Activated T-helper 17 cell treated with anti-CD3 and anti-CD28 coated beads, Interleukin-2, amount 50 U/mL, for 72 hours (primary cell): ENCODE data around the gene ADAMTS2. TPM values are rescaled to one million over a fixed set of nuclear protein-coding genes. Genes with fewer than 3 reads are reported as not detected.

Experiments used
- ATAC-seq: fragments of 150-1000 bp; cut with Tn5 transposase; replicated peaks from 2 replicates; pipeline ENCODE4 v1.10.0; 2021; ENCODE audit warnings: mild to moderate bottlenecking, moderate library complexity
- H3K27ac Mint-ChIP-seq: one replicate; pipeline ENCODE4 v1.8.0; 2022; ENCODE audit warnings: mixed read lengths
- H3K27me3 Mint-ChIP-seq: one replicate; pipeline ENCODE4 v1.8.0; 2022; ENCODE audit warnings: mixed read lengths
- H3K36me3 Mint-ChIP-seq: one replicate; pipeline ENCODE4 v1.8.0; 2022; ENCODE audit warnings: low read depth, mild to moderate bottlenecking, mixed read lengths
- H3K4me1 Mint-ChIP-seq: one replicate; pipeline ENCODE4 v1.8.0; 2022; ENCODE audit warnings: mixed read lengths
- H3K4me3 Mint-ChIP-seq: one replicate; pipeline ENCODE4 v1.8.0; 2022; ENCODE audit warnings: mild to moderate bottlenecking, mixed read lengths
- H3K9me3 Mint-ChIP-seq: one replicate; pipeline ENCODE4 v1.8.0; 2022; ENCODE audit warnings: mixed read lengths
- total RNA-seq, 2 donors: library from RNA; stranded (reverse); gene quantifications; one replicate each; pipeline ENCODE4 v1.2.3, GENCODE V29; 2022

Gene ADAMTS2
- total RNA-seq, 2 donors from 2014 or later: not detected

GRCh38 chr5:179317411-179318220, 27.6 kb downstream of the ADAMTS2 start:
- ATAC-seq: no peak
- Mint-ChIP-seq H3K36me3 (no peaks in the 10 kb centered on the region), H3K27ac (no peak overlapping the region), H3K27me3 (peaks cover 12% of the 10 kb centered on the region), H3K9me3 (no peaks in the 10 kb centered on the region), H3K4me1 (no peaks in the 10 kb centered on the region), H3K4me3 (no peak overlapping the region)

- no peak overlapping the region for H3K27ac Mint-ChIP-seq
Observed at GRCh38 chr5:179316982-179317381, 28.3 kb downstream of the ADAMTS2 start.

GRCh38 chr5:179316111-179316551, 29.1 kb downstream of the ADAMTS2 start:
- peaks cover 7% of the 10 kb centered on the region for H3K27me3 Mint-ChIP-seq
- no peaks in the 10 kb centered on the region for H3K36me3 Mint-ChIP-seq
- peak overlapping the region; percentile 58 for H3K27ac Mint-ChIP-seq

More at GRCh38 chr5:179316982-179317381, 28.3 kb downstream of the ADAMTS2 start:
- H3K4me3 Mint-ChIP-seq: no peak overlapping the region
- H3K36me3 Mint-ChIP-seq: no peaks in the 10 kb centered on the region
- no peak for ATAC-seq
- H3K9me3 Mint-ChIP-seq: no peaks in the 10 kb centered on the region
- H3K4me1 Mint-ChIP-seq: no peaks in the 10 kb centered on the region
- peaks cover 11% of the 10 kb centered on the region for H3K27me3 Mint-ChIP-seq

GRCh38 chr5:179315356-179315890, 29.8 kb downstream of the ADAMTS2 start:
- H3K4me1 Mint-ChIP-seq: no peaks in the 10 kb centered on the region
- H3K9me3 Mint-ChIP-seq: no peaks in the 10 kb centered on the region
- no peak overlapping the region for H3K4me3 Mint-ChIP-seq
- no peak for ATAC-seq
- no peaks in the 10 kb centered on the region for H3K36me3 Mint-ChIP-seq
- peaks cover 7% of the 10 kb centered on the region for H3K27me3 Mint-ChIP-seq
- H3K27ac Mint-ChIP-seq: peak overlapping the region; percentile 58

More at GRCh38 chr5:179316111-179316551, 29.1 kb downstream of the ADAMTS2 start:
- H3K4me1 Mint-ChIP-seq: no peaks in the 10 kb centered on the region
- no peaks in the 10 kb centered on the region for H3K9me3 Mint-ChIP-seq
- H3K4me3 Mint-ChIP-seq: no peak overlapping the region
- ATAC-seq: no peak

GRCh38 chr5:179314606-179315355, 30.5 kb downstream of the ADAMTS2 start:
- Mint-ChIP-seq H3K4me3 (no peak overlapping the region), H3K27ac (no peak overlapping the region), H3K27me3 (peaks cover 7% of the 10 kb centered on the region), H3K36me3 (no peaks in the 10 kb centered on the region), H3K4me1 (no peaks in the 10 kb centered on the region), H3K9me3 (no peaks in the 10 kb centered on the region)
- ATAC-seq: no peak

GRCh38 chr5:179313849-179314521, 31.3 kb downstream of the ADAMTS2 start:
- H3K36me3 Mint-ChIP-seq: no peaks in the 10 kb centered on the region
- H3K27me3 Mint-ChIP-seq: peaks cover 7% of the 10 kb centered on the region
- H3K9me3 Mint-ChIP-seq: no peaks in the 10 kb centered on the region
- no peak overlapping the region for H3K4me3 Mint-ChIP-seq
- no peak overlapping the region for H3K27ac Mint-ChIP-seq
- H3K4me1 Mint-ChIP-seq: no peaks in the 10 kb centered on the region
- ATAC-seq: no peak

- H3K27ac Mint-ChIP-seq: no peak overlapping the region
- no peak overlapping the region for H3K4me3 Mint-ChIP-seq
- H3K4me1 Mint-ChIP-seq: no peaks in the 10 kb centered on the region
- no peak for ATAC-seq
- H3K27me3 Mint-ChIP-seq: peaks cover 7% of the 10 kb centered on the region
- no peaks in the 10 kb centered on the region for H3K9me3 Mint-ChIP-seq
- no peaks in the 10 kb centered on the region for H3K36me3 Mint-ChIP-seq
Observed at GRCh38 chr5:179312557-179313235, 32.6 kb downstream of the ADAMTS2 start.

- H3K27ac Mint-ChIP-seq: no peak overlapping the region
- H3K36me3 Mint-ChIP-seq: no peaks in the 10 kb centered on the region
- H3K27me3 Mint-ChIP-seq: peaks cover 7% of the 10 kb centered on the region
- no peak for ATAC-seq
- no peak overlapping the region for H3K4me3 Mint-ChIP-seq
- no peaks in the 10 kb centered on the region for H3K4me1 Mint-ChIP-seq
- H3K9me3 Mint-ChIP-seq: no peaks in the 10 kb centered on the region
Observed at GRCh38 chr5:179311581-179311980, 33.7 kb downstream of the ADAMTS2 start.

- Mint-ChIP-seq H3K4me1 (no peaks in the 10 kb centered on the region), H3K4me3 (no peak overlapping the region), H3K27me3 (peaks cover 7% of the 10 kb centered on the region), H3K9me3 (no peaks in the 10 kb centered on the region), H3K27ac (no peak overlapping the region), H3K36me3 (no peaks in the 10 kb centered on the region)
- no peak for ATAC-seq
Observed at GRCh38 chr5:179311091-179311470, 34.2 kb downstream of the ADAMTS2 start.

GRCh38 chr5:179310439-179311090, 34.7 kb downstream of the ADAMTS2 start:
- Mint-ChIP-seq H3K27ac (no peak overlapping the region), H3K36me3 (no peaks in the 10 kb centered on the region), H3K27me3 (peaks cover 1% of the 10 kb centered on the region), H3K4me3 (no peak overlapping the region), H3K4me1 (no peaks in the 10 kb centered on the region), H3K9me3 (no peaks in the 10 kb centered on the region)
- ATAC-seq: no peak

GRCh38 chr5:179309751-179310320, 35.4 kb downstream of the ADAMTS2 start:
- Mint-ChIP-seq H3K4me3 (no peak overlapping the region), H3K4me1 (no peaks in the 10 kb centered on the region), H3K9me3 (peaks cover 7% of the 10 kb centered on the region), H3K27me3 (no peaks in the 10 kb centered on the region), H3K36me3 (no peaks in the 10 kb centered on the region), H3K27ac (no peak overlapping the region)
- no peak for ATAC-seq

- Mint-ChIP-seq H3K27me3 (no peaks in the 10 kb centered on the region), H3K4me3 (no peak overlapping the region), H3K36me3 (no peaks in the 10 kb centered on the region), H3K4me1 (no peaks in the 10 kb centered on the region), H3K27ac (no peak overlapping the region), H3K9me3 (peaks cover 10% of the 10 kb centered on the region)
- no peak for ATAC-seq
Observed at GRCh38 chr5:179309383-179309670, 35.9 kb downstream of the ADAMTS2 start.

- Mint-ChIP-seq H3K4me1 (no peaks in the 10 kb centered on the region), H3K9me3 (peaks cover 14% of the 10 kb centered on the region), H3K27me3 (no peaks in the 10 kb centered on the region), H3K36me3 (no peaks in the 10 kb centered on the region), H3K27ac (no peak overlapping the region), H3K4me3 (no peak overlapping the region)
- ATAC-seq: no peak
Observed at GRCh38 chr5:179308563-179309382, 36.5 kb downstream of the ADAMTS2 start.
